IMR-90 (cell line): ENCODE results near the gene C1QC. TPM values are rescaled to one million over a fixed set of nuclear protein-coding genes. Genes with fewer than 3 reads are reported as not detected.
A peak's percentile ranks its signal among the peaks of the same experiment; 100 is the strongest.

ENCODE experiments used
- ATAC-seq: fragments of 200-7000 bp; cut with Tn5 transposase; 2 replicates; pipeline ENCODE4 v1.9.1; 2020; ENCODE audit warnings: low read depth, mild to moderate bottlenecking, moderate library complexity
- BruUV-seq: library from RNA; stranded (reverse); fragments of 400-500 nt; replicated peaks from 2 replicates; lab custom pipeline; 2021; lab: Mats Ljungman, UMichigan
- CTCF ChIA-PET: fragments of 300-600 bp; formaldehyde crosslinking; extraction: SDS; loops from one replicate; lab custom pipeline; 2021; ENCODE audit warnings: antibody characterized with exemption; lab: Yijun Ruan, JAX
- POLR2A ChIA-PET: fragments of 300-600 bp; sonication (Branson Sonifier 250); formaldehyde crosslinking; loops from one replicate; lab custom pipeline; 2022; ENCODE audit warnings: antibody characterized with exemption; ENCODE audit not compliant: unreplicated experiment; lab: Charles Lee
- DNase-seq: peaks from one replicate; pipeline ENCODE4 v3.0.0; 2013
- H2AFZ ChIP-seq: replicated peaks from 2 replicates; pipeline ENCODE3; 2013; ENCODE audit warnings: low read length, mild to moderate bottlenecking; ENCODE audit not compliant: poor library complexity
- H2AK5ac ChIP-seq: 2 replicates; pipeline ENCODE4 v1.6.1; 2013; ENCODE audit warnings: low read depth, low read length, inconsistent platforms
- H2AK9ac ChIP-seq: replicated peaks from 2 replicates; pipeline ENCODE3; 2013; ENCODE audit warnings: mild to moderate bottlenecking, low read depth, low read length, moderate library complexity; ENCODE audit not compliant: poor library complexity
- H2BK120ac ChIP-seq: 2 replicates; pipeline ENCODE4 v1.6.1; 2013; ENCODE audit warnings: low read depth, low read length, inconsistent platforms
- H2BK15ac ChIP-seq: 3 replicates; pipeline ENCODE4 v1.6.1; 2013; ENCODE audit warnings: low read depth, low read length, inconsistent platforms
- H2BK20ac ChIP-seq: 2 replicates; pipeline ENCODE4 v1.6.1; 2013; ENCODE audit warnings: low read depth, mild to moderate bottlenecking, inconsistent platforms, low read length, moderate library complexity
- H2BK5ac ChIP-seq: 2 replicates; pipeline ENCODE4 v1.6.1; 2013; ENCODE audit warnings: mild to moderate bottlenecking, low read depth, low read length, inconsistent platforms; ENCODE audit not compliant: poor library complexity, severe bottlenecking
- H3K14ac ChIP-seq: replicated peaks from 2 replicates; pipeline ENCODE4 v1.6.1; 2013; ENCODE audit warnings: low read depth, low read length, inconsistent platforms
- H3K18ac ChIP-seq: 2 replicates; pipeline ENCODE4 v1.6.1; 2013; ENCODE audit warnings: low read depth, low read length, control low read depth
- H3K23ac ChIP-seq: 2 replicates; pipeline ENCODE4 v1.6.1; 2013; ENCODE audit warnings: low read depth, low read length, inconsistent platforms
- H3K27ac ChIP-seq: 2 replicates; pipeline ENCODE4 v1.5.1; 2013; ENCODE audit warnings: mild to moderate bottlenecking, control low read depth, low read length; ENCODE audit not compliant: insufficient read depth
- H3K27me3 ChIP-seq: 2 replicates; pipeline ENCODE4 v1.6.1; 2013; ENCODE audit warnings: low read length; ENCODE audit not compliant: control insufficient read depth, insufficient read depth
- H3K36me3 ChIP-seq: 2 replicates; pipeline ENCODE4 v1.6.1; 2013; ENCODE audit warnings: low read length, mixed read lengths; ENCODE audit not compliant: control insufficient read depth, insufficient read depth
- H3K4ac ChIP-seq: 2 replicates; pipeline ENCODE4 v1.6.1; 2013; ENCODE audit warnings: low read depth, low read length, inconsistent platforms
- H3K4me1 ChIP-seq: 2 replicates; pipeline ENCODE4 v1.6.1; 2013; ENCODE audit warnings: low read length, mixed read lengths; ENCODE audit not compliant: control insufficient read depth, insufficient read depth
- H3K4me2 ChIP-seq: 2 replicates; pipeline ENCODE4 v1.6.1; 2013; ENCODE audit warnings: low read depth, mild to moderate bottlenecking, control low read depth, low read length, moderate library complexity
- H3K4me3 ChIP-seq: 2 replicates; pipeline ENCODE4 v1.5.1; 2013; ENCODE audit warnings: low read depth, mild to moderate bottlenecking, control low read depth, low read length, moderate library complexity; ENCODE audit not compliant: insufficient read depth
- H3K56ac ChIP-seq: 2 replicates; pipeline ENCODE4 v1.6.1; 2013; ENCODE audit warnings: low read length, inconsistent platforms; ENCODE audit not compliant: insufficient read depth; ENCODE audit errors: extremely low read depth
- H3K79me1 ChIP-seq, 2 experiments: 2 replicates each; pipeline ENCODE4 v1.6.1; 2013; ENCODE audit warnings: low read length in 2 of 2, inconsistent platforms in 1 of 2, low read depth in 1 of 2
- H3K9ac ChIP-seq: 2 replicates; pipeline ENCODE4 v1.6.1; 2013; ENCODE audit warnings: low read depth, low read length, control low read depth
- H3K9me1 ChIP-seq: 2 replicates; pipeline ENCODE4 v1.6.1; 2013; ENCODE audit warnings: low read length, inconsistent platforms; ENCODE audit not compliant: insufficient read depth
- H3K9me3 ChIP-seq: 2 replicates; pipeline ENCODE4 v1.6.1; 2013; ENCODE audit warnings: low read length; ENCODE audit not compliant: control insufficient read depth, insufficient read depth
- H4K20me1 ChIP-seq: 2 replicates; pipeline ENCODE4 v1.6.1; 2013; ENCODE audit warnings: low read length, inconsistent platforms; ENCODE audit not compliant: insufficient read depth
- H4K5ac ChIP-seq: 2 replicates; pipeline ENCODE4 v1.6.1; 2013; ENCODE audit warnings: mild to moderate bottlenecking, low read depth, low read length, control low read depth
- H4K8ac ChIP-seq, 2 experiments: 2 replicates each; pipeline ENCODE4 v1.6.1; 2013; ENCODE audit warnings: low read depth in 2 of 2, low read length in 2 of 2, control low read depth in 1 of 2, inconsistent platforms in 1 of 2
- H4K91ac ChIP-seq: 2 replicates; pipeline ENCODE4 v1.6.1; 2013; ENCODE audit warnings: low read depth, low read length, inconsistent platforms; ENCODE audit not compliant: insufficient read depth
- MAZ ChIP-seq: IDR thresholded peaks from 2 replicates; pipeline ENCODE4 v1.6.1; 2012; ENCODE audit warnings: low read depth, mild to moderate bottlenecking, low read length, improper control_type of control experiment, moderate library complexity, borderline replicate concordance
- MXI1 ChIP-seq: IDR thresholded peaks from 2 replicates; pipeline ENCODE4 v1.6.1; 2012; ENCODE audit warnings: low read depth, mild to moderate bottlenecking, low read length, moderate library complexity, borderline replicate concordance
- WGBS, 2 experiments: methylation state at CpG; one replicate each; pipeline versions ENCODE4 v1.1.5 to v1.1.7; 2013; ENCODE audit warnings: missing lambda C conversion rate in 2 of 2; ENCODE audit not compliant: insufficient read length in 1 of 2; ENCODE audit errors: extremely low coverage in 2 of 2; 5-methylcytosine and 5-hydroxymethylcytosine counted together
- dilution Hi-C: fragments of 300-500 bp; cut with HindIII; formaldehyde crosslinking; loops from one replicate; pipeline ENCODE4 v1.14.3; 2018; ENCODE audit warnings: low sequenced_read_pairs; ENCODE audit not compliant: unreplicated experiment
- in situ Hi-C: fragments of 300-500 bp; cut with MboI; formaldehyde crosslinking; loops from 3 replicates; pipeline ENCODE4 v1.14.3; 2019; ENCODE audit warnings: low sequenced_read_pairs, inconsistent platforms, mixed read lengths
- intact Hi-C: fragments of 100-400 bp; cut with micrococcal nuclease; formaldehyde crosslinking; loops from 2 replicates; pipeline ENCODE4 v1.10.0; 2022
- polyA plus RNA-seq, 3 experiments: library from polyadenylated mRNA; depleted of rRNA; stranded (reverse); fragments of >200 nt; gene quantifications; 2 replicates each; pipeline ENCODE4 v1.2.3, GENCODE V29; 2012; ENCODE audit warnings: low replicate concordance in 1 of 3
- total RNA-seq: library from RNA; depleted of rRNA; stranded (reverse); fragments of >200 nt; gene quantifications from 2 replicates; pipeline ENCODE4 v1.2.3, GENCODE V29; 2012
- TF ChIP-seq, protein P1 (sequence below): conservative IDR thresholded peaks from 2 replicates; pipeline ENCODE4 v1.5.1; 2012; ENCODE audit warnings: mild to moderate bottlenecking, low read depth, low read length, improper control_type of control experiment
- TF ChIP-seq, protein P2 (sequence below): fragments of 150-350 bp; IDR thresholded peaks from 2 replicates; pipeline ENCODE4 v1.6.1; 2017; ENCODE audit warnings: mild to moderate bottlenecking, antibody characterized with exemption, low read length, low read depth

The C1QC gene
- total and polyA plus RNA-seq, 2 of the 4 experiments (the other 2 are of a cell fraction): not detected

DNA sequence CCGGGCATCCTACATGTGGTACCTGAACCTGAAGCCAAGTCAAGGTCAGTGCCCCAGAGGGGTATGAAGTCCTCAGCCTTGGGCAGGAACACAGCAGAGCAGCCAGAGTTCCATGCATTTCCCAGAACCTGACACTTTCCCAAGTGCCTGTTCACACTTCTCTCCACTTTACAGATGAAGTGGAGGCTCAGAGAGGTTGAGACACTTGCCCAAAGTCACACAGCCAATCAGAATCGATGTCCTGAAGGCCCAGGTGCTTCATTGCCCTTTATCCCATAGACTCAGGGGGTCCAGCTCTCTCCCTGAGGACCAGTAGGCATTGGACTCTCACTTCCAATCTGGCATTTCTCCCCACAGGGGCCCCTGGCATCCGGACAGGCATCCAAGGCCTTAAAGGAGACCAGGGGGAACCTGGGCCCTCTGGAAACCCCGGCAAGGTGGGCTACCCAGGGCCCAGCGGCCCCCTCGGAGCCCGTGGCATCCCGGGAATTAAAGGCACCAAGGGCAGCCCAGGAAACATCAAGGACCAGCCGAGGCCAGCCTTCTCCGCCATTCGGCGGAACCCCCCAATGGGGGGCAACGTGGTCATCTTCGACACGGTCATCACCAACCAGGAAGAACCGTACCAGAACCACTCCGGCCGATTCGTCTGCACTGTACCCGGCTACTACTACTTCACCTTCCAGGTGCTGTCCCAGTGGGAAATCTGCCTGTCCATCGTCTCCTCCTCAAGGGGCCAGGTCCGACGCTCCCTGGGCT is 4.8 kb upstream of the C1QC start (continued):
- TF ChIP-seq MXI1: no peak

DNA sequence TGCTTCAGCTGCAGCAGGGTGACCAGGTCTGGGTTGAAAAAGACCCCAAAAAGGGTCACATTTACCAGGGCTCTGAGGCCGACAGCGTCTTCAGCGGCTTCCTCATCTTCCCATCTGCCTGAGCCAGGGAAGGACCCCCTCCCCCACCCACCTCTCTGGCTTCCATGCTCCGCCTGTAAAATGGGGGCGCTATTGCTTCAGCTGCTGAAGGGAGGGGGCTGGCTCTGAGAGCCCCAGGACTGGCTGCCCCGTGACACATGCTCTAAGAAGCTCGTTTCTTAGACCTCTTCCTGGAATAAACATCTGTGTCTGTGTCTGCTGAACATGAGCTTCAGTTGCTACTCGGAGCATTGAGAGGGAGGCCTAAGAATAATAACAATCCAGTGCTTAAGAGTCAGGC is 4.1 kb upstream of the C1QC start:
- Histone ChIP-seq H3K27me3 (peaks cover 44% of the 10 kb centered on the region), H3K4me2 (no peak overlapping the region), H2AK9ac (no peak overlapping the region), H3K27ac (no peak overlapping the region), H2BK5ac (no peak overlapping the region), H4K5ac (no peak overlapping the region), H2AFZ (no peak overlapping the region), H3K4ac (no peak overlapping the region), H3K18ac (no peak overlapping the region), H3K23ac (no peak overlapping the region), H3K4me1 (no peaks in the 10 kb centered on the region; the same call in 1 of the 2 replicates), H3K56ac (no peak overlapping the region), H3K14ac (no peak overlapping the region), H3K9me1 (no peaks in the 10 kb centered on the region), H4K91ac (no peak overlapping the region), H3K36me3 (no peaks in the 10 kb centered on the region), H3K79me1 (no peaks in the 10 kb centered on the region), H2BK15ac (no peak overlapping the region), H3K4me3 (no peak overlapping the region), H3K9me3 (peaks cover 3% of the 10 kb centered on the region; the same call in 1 of the 2 replicates), H4K20me1 (peaks cover 5% of the 10 kb centered on the region; the same call in 1 of the 2 replicates), H2AK5ac (no peak overlapping the region), H4K8ac (no peak overlapping the region), H3K9ac (no peak overlapping the region), H2BK20ac (no peak overlapping the region), H2BK120ac (no peak overlapping the region)
- ATAC-seq (peak; percentile 74), DNase-seq (peak; percentile 67)
- BruUV-seq: no TSS peak
- intact Hi-C loops (no loop called here), dilution Hi-C loops (no loop called here), in situ Hi-C loops (no loop called here)
- WGBS, 2 experiments: no CpG with 5 or more reads among the region's 8 CpGs
- ChIA-PET CTCF (interaction anchor here (0.6 to 0.9 kb wide), 2 partner anchors 100 to 900 kb away, joined by 3 read pairs; no protein-coding TSS in a partner anchor), POLR2A (no interaction called here)
- no peak for TF ChIP-seq MXI1
- peak; percentile 77 for TF ChIP-seq MAZ
- TF ChIP-seq, protein P1, sequence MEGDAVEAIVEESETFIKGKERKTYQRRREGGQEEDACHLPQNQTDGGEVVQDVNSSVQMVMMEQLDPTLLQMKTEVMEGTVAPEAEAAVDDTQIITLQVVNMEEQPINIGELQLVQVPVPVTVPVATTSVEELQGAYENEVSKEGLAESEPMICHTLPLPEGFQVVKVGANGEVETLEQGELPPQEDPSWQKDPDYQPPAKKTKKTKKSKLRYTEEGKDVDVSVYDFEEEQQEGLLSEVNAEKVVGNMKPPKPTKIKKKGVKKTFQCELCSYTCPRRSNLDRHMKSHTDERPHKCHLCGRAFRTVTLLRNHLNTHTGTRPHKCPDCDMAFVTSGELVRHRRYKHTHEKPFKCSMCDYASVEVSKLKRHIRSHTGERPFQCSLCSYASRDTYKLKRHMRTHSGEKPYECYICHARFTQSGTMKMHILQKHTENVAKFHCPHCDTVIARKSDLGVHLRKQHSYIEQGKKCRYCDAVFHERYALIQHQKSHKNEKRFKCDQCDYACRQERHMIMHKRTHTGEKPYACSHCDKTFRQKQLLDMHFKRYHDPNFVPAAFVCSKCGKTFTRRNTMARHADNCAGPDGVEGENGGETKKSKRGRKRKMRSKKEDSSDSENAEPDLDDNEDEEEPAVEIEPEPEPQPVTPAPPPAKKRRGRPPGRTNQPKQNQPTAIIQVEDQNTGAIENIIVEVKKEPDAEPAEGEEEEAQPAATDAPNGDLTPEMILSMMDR: peak; percentile 24; the same call in 1 of the 2 replicates
- TF ChIP-seq, protein P2, sequence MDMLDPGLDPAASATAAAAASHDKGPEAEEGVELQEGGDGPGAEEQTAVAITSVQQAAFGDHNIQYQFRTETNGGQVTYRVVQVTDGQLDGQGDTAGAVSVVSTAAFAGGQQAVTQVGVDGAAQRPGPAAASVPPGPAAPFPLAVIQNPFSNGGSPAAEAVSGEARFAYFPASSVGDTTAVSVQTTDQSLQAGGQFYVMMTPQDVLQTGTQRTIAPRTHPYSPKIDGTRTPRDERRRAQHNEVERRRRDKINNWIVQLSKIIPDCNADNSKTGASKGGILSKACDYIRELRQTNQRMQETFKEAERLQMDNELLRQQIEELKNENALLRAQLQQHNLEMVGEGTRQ: peak; percentile 14; the same call in 1 of the 2 replicates
